PFSK-1 (cell line): Measurements from ENCODE around the gene PLEKHD1.

Source experiments
- FOXP2 ChIP-seq: optimal IDR thresholded peaks from 2 replicates; pipeline ENCODE3; 2011; ENCODE audit warnings: borderline replicate concordance, control low read depth, inconsistent platforms; ENCODE audit not compliant: insufficient read depth; ENCODE audit errors: extremely low read length, extremely low read depth
- POLR2AphosphoS5 ChIP-seq: IDR thresholded peaks from 2 replicates; pipeline ENCODE4 v1.6.1; 2012; ENCODE audit warnings: low read depth, mild to moderate bottlenecking, control low read depth, low read length, moderate library complexity
- REST ChIP-seq, 2 experiments: IDR thresholded peaks; 2 replicates each; pipeline versions ENCODE4 v1.6.1 to v1.8.0; 2011 to 2012; ENCODE audit warnings: low read depth in 2 of 2, low read length in 2 of 2, control low read depth in 1 of 2, inconsistent platforms in 1 of 2, mild to moderate bottlenecking in 1 of 2, moderate library complexity in 1 of 2; ENCODE audit not compliant: insufficient read depth in 1 of 2
- SIN3A ChIP-seq: IDR thresholded peaks from 2 replicates; pipeline ENCODE4 v1.6.1; 2012; ENCODE audit warnings: mild to moderate bottlenecking, low read length, moderate library complexity, borderline replicate concordance; ENCODE audit not compliant: insufficient read depth
- TAF1 ChIP-seq: IDR thresholded peaks from 2 replicates; pipeline ENCODE4 v1.6.1; 2012; ENCODE audit warnings: low read length, control low read depth, borderline replicate concordance; ENCODE audit not compliant: insufficient read depth

Gene PLEKHD1

GRCh38 chr14:69538766-69539165, 54.2 kb downstream of the PLEKHD1 start:
- TF ChIP-seq SIN3A (no peak), REST (IDR thresholded peaks at IDR 0.05; ENCODE audit: insufficient read depth in 1 of 2, low read depth in 2 of 2, low read length in 2 of 2) (no peak), TAF1 (no peak), FOXP2 (no peak), POLR2AphosphoS5 (no peak)

GRCh38 chr14:69539631-69540410, 55.3 kb downstream of the PLEKHD1 start:
- no peak for TF ChIP-seq FOXP2

- TF ChIP-seq TAF1 = no peak
Measured at GRCh38 chr14:69540654-69541335, 56.3 kb downstream of the PLEKHD1 start.

GRCh38 chr14:69542311-69542710, 57.8 kb downstream of the PLEKHD1 start:
- TF ChIP-seq SIN3A (no peak), POLR2AphosphoS5 (no peak), TAF1 (no peak), REST (IDR thresholded peaks at IDR 0.05; ENCODE audit: insufficient read depth in 1 of 2, low read depth in 2 of 2, low read length in 2 of 2) (no peak), FOXP2 (no peak)

- TF ChIP-seq FOXP2 (no peak), TAF1 (no peak), POLR2AphosphoS5 (no peak), SIN3A (no peak), REST (IDR thresholded peaks at IDR 0.05; ENCODE audit: insufficient read depth in 1 of 2, low read depth in 2 of 2, low read length in 2 of 2) (no peak)
Measured at GRCh38 chr14:69543341-69544115, 59.0 kb downstream of the PLEKHD1 start.

GRCh38 chr14:69547701-69548348, 63.3 kb downstream of the PLEKHD1 start:
- no peak for TF ChIP-seq POLR2AphosphoS5
- no peak for TF ChIP-seq REST (IDR thresholded peaks at IDR 0.05; ENCODE audit: insufficient read depth in 1 of 2, low read depth in 2 of 2, low read length in 2 of 2)
- TF ChIP-seq FOXP2 = no peak
- no peak for TF ChIP-seq TAF1
- TF ChIP-seq SIN3A = no peak
